WTC11 (cell line): Measurements from ENCODE around the gene PDE3B.

ENCODE experiments used
- CTCF ChIP-seq: fragments of 200-600 bp; IDR thresholded peaks from 2 replicates; pipeline ENCODE4 v1.8.0; 2022; ENCODE audit warnings: antibody characterized with exemption
- ELF4 ChIP-seq: sonication (generic); formaldehyde crosslinking; IDR thresholded peaks from 2 replicates; pipeline ENCODE4 v1.8.1; 2022; ENCODE audit warnings: low read depth, mild to moderate bottlenecking, moderate library complexity, missing genetic modification reagents
- ETV6 ChIP-seq: sonication (generic); formaldehyde crosslinking; IDR thresholded peaks from 2 replicates; pipeline ENCODE4 v1.8.1; 2022; ENCODE audit warnings: mild to moderate bottlenecking, missing genetic modification reagents
- KAT7 ChIP-seq: sonication (generic); formaldehyde crosslinking; IDR thresholded peaks from 2 replicates; pipeline ENCODE4 v1.8.1; 2023; ENCODE audit warnings: missing genetic modification reagents, mild to moderate bottlenecking, borderline replicate concordance
- MLX ChIP-seq: sonication (generic); formaldehyde crosslinking; IDR thresholded peaks from 2 replicates; pipeline ENCODE4 v1.8.1; 2023; ENCODE audit warnings: mild to moderate bottlenecking, missing genetic modification reagents, moderate library complexity
- NR1H2 ChIP-seq: sonication (generic); formaldehyde crosslinking; IDR thresholded peaks from 2 replicates; pipeline ENCODE4 v1.9.0; 2021; ENCODE audit warnings: mild to moderate bottlenecking, moderate library complexity, missing genetic modification reagents
- RELA ChIP-seq: sonication (generic); formaldehyde crosslinking; IDR thresholded peaks from 2 replicates; pipeline ENCODE4 v1.8.1; 2022; ENCODE audit warnings: missing genetic modification reagents, mild to moderate bottlenecking, borderline replicate concordance
- USF2 ChIP-seq: sonication (generic); formaldehyde crosslinking; IDR thresholded peaks from 2 replicates; pipeline ENCODE4 v1.8.1; 2023; ENCODE audit warnings: mild to moderate bottlenecking, missing genetic modification reagents, moderate library complexity

DNA sequence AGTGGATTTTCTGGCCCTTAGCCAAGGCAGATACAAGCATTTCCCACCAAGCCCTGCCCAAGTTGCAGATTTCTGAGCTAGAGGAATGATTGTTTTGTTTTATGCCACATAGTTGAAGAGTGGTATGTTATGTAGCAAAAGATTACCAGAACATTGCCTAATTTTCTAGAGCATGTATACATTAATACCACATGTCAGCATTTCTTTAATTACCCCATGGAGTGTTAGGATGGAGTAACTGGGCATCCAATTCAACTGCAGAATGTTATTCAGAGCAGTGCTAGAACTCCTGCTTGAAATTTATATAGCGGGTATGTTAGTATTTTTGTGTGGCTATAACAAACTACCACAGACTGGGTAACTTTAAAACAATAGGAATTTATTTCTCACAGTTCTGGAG lies 272.8 kb downstream of the PDE3B start:
- no peak for TF ChIP-seq CTCF
- TF ChIP-seq ELF4 (CRISPR knock-in tag) = no peak
- no peak for TF ChIP-seq RELA (CRISPR knock-in tag)
- no peak for TF ChIP-seq MLX (CRISPR knock-in tag)
- no peak for TF ChIP-seq USF2 (CRISPR knock-in tag)
- no peak for TF ChIP-seq KAT7
- TF ChIP-seq NR1H2 (CRISPR knock-in tag) = no peak
- no peak for TF ChIP-seq ETV6 (CRISPR knock-in tag)
